Cardiac atrium fibroblast (primary cell): ENCODE measurements around the gene SBSN. TPM values are rescaled to one million over a fixed set of nuclear protein-coding genes. Genes with fewer than 3 reads are reported as not detected.

Source experiments
- total RNA-seq: library from RNA; depleted of rRNA; stranded (reverse); fragments of >200 nt; gene quantifications from 2 replicates; pipeline ENCODE4 v1.2.3, GENCODE V29; 2015

SBSN gene, protein sequence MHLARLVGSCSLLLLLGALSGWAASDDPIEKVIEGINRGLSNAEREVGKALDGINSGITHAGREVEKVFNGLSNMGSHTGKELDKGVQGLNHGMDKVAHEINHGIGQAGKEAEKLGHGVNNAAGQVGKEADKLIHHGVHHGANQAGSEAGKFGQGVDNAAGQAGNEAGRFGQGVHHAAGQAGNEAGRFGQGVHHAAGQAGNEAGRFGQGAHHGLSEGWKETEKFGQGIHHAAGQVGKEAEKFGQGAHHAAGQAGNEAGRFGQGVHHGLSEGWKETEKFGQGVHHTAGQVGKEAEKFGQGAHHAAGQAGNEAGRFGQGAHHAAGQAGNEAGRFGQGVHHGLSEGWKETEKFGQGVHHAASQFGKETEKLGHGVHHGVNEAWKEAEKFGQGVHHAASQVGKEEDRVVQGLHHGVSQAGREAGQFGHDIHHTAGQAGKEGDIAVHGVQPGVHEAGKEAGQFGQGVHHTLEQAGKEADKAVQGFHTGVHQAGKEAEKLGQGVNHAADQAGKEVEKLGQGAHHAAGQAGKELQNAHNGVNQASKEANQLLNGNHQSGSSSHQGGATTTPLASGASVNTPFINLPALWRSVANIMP
- total RNA-seq, result 0.18 and 0.32 TPM in 2 replicates

DNA sequence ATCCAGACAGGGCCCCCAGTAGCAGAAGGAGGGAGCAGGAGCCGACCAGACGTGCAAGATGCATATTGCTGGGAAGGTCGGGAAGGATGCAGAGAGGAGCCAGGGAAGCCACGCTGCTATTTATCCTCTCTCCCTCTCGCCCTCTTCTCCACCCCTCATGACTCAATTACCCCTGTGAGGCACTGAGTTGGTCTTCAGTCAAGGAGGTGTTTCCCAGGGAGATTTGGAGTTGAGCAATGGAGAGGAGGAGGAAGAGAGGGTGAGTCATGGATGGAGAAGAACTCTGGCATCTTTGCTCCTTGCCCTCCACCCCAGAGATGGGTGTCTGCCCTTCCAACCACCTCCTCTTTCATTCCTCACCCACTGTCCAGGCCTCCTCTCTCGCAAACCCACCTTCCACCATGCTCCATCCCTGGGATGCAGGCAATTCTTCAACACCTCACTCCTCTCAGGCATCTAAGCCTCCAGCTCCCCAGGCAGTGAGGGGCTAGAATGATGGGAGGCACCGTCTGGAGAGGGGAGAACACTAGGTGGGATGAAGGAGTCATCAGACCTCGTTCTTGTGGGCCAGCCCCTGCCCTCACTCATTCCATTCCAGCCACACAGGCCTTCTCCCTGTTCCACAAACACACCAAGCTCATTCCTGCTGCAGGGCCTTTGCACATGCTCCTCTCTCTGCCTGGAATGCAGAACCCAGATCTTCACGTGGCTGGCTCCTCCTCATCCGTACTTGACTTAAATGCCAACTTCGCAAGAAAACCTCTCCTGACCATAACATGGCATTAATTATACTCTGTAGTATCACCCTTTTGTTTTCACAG lies at the start of gene SBSN:
Gene SBSN (minus strand): TSS at position 94 of the 821 bp plus-strand sequence. CDS start 30 bp downstream, at position 64.

DNA sequence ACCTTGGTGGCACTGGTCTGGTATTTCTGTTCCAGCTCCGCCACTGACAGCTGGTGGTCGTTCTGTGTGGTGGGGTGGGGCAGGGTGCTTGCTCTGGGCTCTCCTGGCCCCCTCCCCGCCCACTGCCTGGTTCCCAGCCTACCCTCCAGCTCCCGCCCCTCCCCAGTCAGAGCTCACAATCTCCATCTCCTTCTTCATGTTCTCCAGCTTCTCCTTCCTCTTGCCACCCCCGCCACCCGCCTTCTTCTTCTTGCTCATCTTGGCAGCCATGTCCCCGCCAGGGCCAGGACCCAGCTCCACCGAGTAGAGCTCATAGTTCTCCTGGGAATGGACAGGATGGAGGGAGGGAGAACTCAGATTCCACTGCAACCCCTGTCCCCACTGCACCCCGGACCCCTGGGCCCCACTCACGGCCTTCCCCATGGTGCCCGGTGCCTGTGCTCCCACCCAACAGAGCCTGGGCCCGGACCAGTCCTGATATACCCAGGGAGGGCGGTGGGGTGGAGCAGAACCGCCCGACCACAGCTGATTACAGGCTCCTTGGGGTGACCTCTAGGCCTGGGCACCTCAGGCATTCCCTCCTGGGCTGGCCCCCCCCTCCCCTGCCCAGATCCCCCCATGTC lies 35.2 kb upstream of the SBSN start, which contains the start of gene ATP4A:
Gene ATP4A (minus strand): TSS at position 452 of the 623 bp plus-strand sequence. CDS start 29 bp downstream, at position 423.

DNA sequence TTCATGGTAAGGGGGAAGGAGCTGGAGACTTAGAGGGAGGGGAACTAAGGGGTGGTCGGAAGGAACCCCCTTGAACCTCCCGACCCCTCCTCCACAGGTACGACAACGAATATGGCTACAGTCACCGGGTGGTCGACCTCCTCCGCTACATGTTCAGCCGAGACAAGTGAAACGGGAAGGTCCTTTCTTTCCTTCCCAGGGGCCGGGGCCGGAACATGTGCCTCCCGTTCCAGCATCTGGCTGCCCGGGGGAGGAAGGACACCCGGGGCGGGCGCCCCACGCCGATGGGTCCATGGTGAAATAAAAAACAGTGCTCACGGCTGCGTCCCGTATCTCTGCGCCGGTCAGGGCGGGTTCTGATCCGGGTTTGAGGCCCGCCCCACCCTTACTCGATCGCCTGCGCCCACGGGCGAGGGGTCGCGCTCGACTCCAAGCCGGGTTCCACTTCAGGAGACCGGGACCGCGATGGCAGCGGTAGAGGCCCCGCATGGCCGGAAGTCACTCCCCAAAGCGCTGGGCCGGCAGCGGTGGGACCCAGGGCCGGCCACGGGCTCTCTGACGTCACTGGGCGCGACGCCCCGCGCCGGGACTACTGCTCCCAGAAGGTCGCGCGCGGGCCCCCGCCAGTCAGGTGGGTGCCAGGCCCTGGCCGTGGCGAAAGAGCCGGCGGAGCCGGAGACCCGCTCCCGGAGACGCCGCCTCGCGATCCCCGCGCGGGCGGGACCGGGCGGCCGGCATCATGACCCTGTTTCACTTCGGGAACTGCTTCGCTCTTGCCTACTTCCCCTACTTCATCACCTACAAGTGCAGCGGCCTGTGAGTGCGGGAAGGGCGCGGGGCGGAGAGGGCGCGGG lies 17.1 kb upstream of the SBSN start, which contains the start of gene TMEM147:
Gene TMEM147 (plus strand): TSS at position 626 of the 854 bp plus-strand sequence. CDS start 114 bp downstream, at position 740.

DNA sequence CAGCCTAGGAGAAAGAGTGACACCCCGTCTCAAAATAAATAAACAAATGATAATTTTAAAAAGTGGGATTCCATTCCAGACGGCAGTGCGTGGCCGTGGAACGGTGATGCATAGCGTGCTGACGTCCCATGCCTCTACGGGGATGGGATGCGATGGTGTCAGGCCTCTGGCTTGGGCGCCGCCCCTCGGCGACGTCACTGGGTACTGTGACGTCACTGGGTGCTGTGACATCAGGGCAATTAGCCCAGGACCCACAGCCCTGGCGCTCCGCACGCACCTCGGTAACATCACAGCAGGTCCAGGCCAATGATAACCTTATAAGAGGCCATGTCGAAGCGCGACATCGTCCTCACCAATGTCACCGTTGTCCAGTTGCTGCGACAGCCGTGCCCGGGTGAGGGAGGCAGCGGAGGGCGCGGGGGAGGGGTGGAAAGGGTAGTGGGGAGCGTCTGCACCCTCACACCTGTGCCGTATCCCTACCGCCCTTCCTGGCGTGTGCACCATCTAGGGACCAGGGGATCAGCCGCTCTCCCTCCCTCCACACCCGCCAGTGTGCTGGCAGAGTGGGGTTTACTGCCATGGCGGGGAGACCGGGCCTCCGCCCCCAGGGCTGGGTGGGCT lies 5.2 kb upstream of the SBSN start, which contains the start of gene GAPDHS:
Gene GAPDHS (plus strand): TSS at position 256 of the 621 bp plus-strand sequence. CDS start 72 bp downstream, at position 328.

DNA sequence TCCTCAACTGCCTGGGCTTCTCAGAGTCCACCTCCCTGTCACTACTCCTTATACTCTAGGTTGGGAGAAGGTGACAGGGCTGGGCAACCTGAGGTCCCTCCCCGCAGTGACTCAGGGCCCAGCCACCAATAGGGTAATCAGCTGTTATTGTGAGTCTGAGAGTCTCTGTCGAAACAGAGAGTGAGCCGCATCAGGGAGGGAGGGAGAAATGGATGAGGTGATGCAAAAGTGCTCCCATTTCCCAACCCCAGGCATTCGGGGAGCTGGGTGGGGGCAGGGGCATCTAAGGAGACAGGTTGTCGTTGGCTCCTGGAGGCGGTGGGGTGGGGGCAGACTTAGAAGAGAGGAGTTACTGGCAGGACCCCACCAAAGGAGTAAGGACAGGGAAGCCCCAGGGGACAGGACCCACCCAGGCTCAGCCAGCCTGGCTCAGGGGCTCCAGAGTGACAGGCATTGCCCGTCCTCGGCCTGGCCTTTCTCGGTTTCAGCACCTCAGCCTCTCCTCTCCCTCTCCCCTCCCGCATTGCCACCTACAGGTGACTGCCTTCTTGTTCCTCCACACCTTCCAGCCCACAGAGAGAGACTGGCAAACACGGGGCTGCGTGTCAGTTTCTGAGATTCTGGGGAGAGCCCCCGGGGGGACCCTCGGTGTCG lies 14.4 kb downstream of the SBSN start, which contains the start of gene DMKN:
Gene DMKN (minus strand): TSS at position 22 of the 654 bp plus-strand sequence. CDS start 174 bp downstream, outside the sequence.

DNA sequence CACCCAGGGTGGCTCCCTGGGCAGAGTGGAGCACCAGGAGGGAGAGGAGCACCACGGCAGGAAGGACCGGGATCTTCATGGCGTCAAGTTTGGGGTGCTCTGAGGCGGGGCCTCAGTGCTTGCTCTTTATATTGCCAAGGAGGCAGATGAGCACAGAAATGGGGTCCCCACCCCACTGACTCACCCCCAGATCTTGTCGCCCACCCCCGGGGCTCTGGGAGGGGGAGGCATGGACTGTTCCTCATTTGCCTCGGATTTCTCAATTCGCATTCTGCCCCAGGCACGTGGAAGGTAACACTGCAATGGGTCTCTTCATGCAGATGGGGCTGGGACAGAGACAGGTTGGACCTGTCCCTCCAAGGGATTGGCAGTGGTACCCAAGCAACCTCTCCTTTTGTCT lies 37.7 kb downstream of the SBSN start, which contains the start of gene KRTDAP:
Gene KRTDAP (minus strand): TSS at position 101 of the 400 bp plus-strand sequence. CDS start 22 bp downstream, at position 79.

Other genes with a start within 250 kb of the SBSN start
- not detected in 2 replicates for gene HAMP, start 245.8 kb downstream of the SBSN start, total RNA-seq
- not detected in 2 replicates for gene MAG, start 236.2 kb downstream of the SBSN start, total RNA-seq
- not detected in 2 replicates for gene CD22, start 199.1 kb downstream of the SBSN start, total RNA-seq
- gene FFAR1, start 180.4 kb downstream of the SBSN start, total RNA-seq, result not detected in 2 replicates
- not detected in 2 replicates for gene FFAR3, start 169.9 kb downstream of the SBSN start, total RNA-seq
- not detected in 2 replicates for gene GPR42, start 157.2 kb downstream of the SBSN start, total RNA-seq
- not detected in 2 replicates for gene FFAR2, start 80.1 kb downstream of the SBSN start, total RNA-seq
- gene KRTDAP, start 37.8 kb downstream of the SBSN start, total RNA-seq, result not detected in 2 replicates
- 2.0 and 4.2 TPM in 2 replicates for gene DMKN, start 14.7 kb downstream of the SBSN start, total RNA-seq
- not detected in 2 replicates for gene GAPDHS, start 5.1 kb upstream of the SBSN start, total RNA-seq
- gene TMEM147, start 17.3 kb upstream of the SBSN start, total RNA-seq, result 63.8 and 65.7 TPM in 2 replicates
- not detected in 2 replicates for gene ATP4A, start 35.3 kb upstream of the SBSN start, total RNA-seq
- gene PMIS2, start 57.9 kb upstream of the SBSN start, total RNA-seq, result not detected in 2 replicates
- 3.4 and 4.0 TPM in 2 replicates for gene HAUS5, start 84.4 kb upstream of the SBSN start, total RNA-seq
- gene RBM42, start 100.7 kb upstream of the SBSN start, total RNA-seq, result 33.6 and 65.1 TPM in 2 replicates
- gene ETV2, start 113.4 kb upstream of the SBSN start, total RNA-seq, result 2.3 TPM in 1 of 2 replicates, not detected in the other
- gene COX6B1, start 120.0 kb upstream of the SBSN start, total RNA-seq, result 513 and 712 TPM in 2 replicates
- gene UPK1A, start 138.2 kb upstream of the SBSN start, total RNA-seq, result not detected in 2 replicates
- not detected in 2 replicates for gene ZBTB32, start 176.2 kb upstream of the SBSN start, total RNA-seq
- 7.6 and 11.5 TPM in 2 replicates for gene KMT2B, start 189.7 kb upstream of the SBSN start, total RNA-seq
- gene IGFLR1, start 214.1 kb upstream of the SBSN start, total RNA-seq, result 2.4 and 2.9 TPM in 2 replicates
- gene U2AF1L4, start 217.1 kb upstream of the SBSN start, total RNA-seq, result 14.3 and 17.8 TPM in 2 replicates
- 30.3 and 37.6 TPM in 2 replicates for gene PSENEN, start 217.3 kb upstream of the SBSN start, total RNA-seq
- gene LIN37, start 220.3 kb upstream of the SBSN start, total RNA-seq, result 14.3 and 15.7 TPM in 2 replicates
- gene HSPB6, start 228.7 kb upstream of the SBSN start, total RNA-seq, result 11.5 and 35.0 TPM in 2 replicates
- 1.8 and 5.0 TPM in 2 replicates for gene PROSER3, start 229.9 kb upstream of the SBSN start, total RNA-seq
- gene ARHGAP33, start 247.3 kb upstream of the SBSN start, total RNA-seq, result 0.49 and 2.3 TPM in 2 replicates